Measurements from ENCODE around the gene NRG3. TPM values are rescaled to one million over a fixed set of nuclear protein-coding genes. Genes with fewer than 3 reads are reported as not detected.

The NRG3 gene
- total RNA-seq, 1 experiment from 2014 or later = 0.08 TPM

DNA sequence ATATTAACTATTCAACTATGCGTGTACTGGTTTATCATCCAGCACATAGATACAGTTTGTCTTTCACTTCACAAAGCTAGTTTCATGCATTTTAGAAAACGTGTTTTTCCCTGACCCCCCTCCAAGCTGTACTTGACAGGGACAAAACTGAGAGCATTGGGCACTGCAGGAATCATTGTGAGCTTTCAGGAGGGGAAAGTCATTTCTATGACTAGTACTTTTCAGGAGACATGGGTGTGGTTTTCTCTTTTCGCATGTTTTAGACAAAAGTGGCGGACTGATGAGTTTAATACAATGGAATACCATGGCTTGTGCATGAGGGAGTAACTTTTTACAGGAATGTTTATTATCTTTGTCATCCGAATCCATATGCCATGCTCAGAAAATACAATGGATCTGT is 42.7 kb downstream of the NRG3 start:
- POLR2A ChIA-PET = no interaction called here

DNA sequence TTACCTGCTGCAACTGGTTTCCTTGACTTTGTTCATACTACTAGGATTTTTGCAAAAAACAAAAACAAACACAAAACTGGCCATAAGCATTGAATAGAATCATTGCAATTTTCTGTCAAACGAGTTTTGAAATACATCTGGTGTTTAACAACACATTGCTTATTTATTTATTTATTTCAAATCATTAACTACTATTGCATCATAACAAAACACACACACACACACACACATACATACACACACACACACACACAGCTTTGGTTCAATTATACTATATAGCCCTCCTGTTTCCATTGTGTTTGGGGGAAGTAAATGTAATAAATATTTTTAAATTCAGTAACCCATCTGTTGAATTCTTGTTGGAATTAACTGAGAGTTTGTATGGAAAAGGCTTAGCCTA is 43.8 kb downstream of the NRG3 start:
- POLR2A ChIA-PET = no interaction called here
- CTCF ChIA-PET = no interaction called here
- in situ Hi-C loops (cut with HindIII; ENCODE audit: low pct_unique_long_range_greater_than_20kb, low sequenced_read_pairs) (no loop called here), intact Hi-C loops (cut with micrococcal nuclease; ENCODE audit: unreplicated experiment) (no loop called here)
- no peaks in the 10 kb centered on the region for H3K27me3 ChIP-seq (ENCODE audit: control insufficient read depth, insufficient read depth, low read length)
- H3K36me3 ChIP-seq (ENCODE audit: control insufficient read depth, insufficient read depth, low read length) = no peaks in the 10 kb centered on the region
- no peak for DNase-seq (ENCODE audit: low read depth, low spot score)
- H3K9me3 ChIP-seq (ENCODE audit: control insufficient read depth, insufficient read depth, low read depth, low read length) = no peaks in the 10 kb centered on the region
- TF ChIP-seq SIN3A (IDR thresholded peaks at IDR 0.05; ENCODE audit: borderline replicate concordance, insufficient read depth, low read depth, low read length) = no peak
- TF ChIP-seq, protein P1, sequence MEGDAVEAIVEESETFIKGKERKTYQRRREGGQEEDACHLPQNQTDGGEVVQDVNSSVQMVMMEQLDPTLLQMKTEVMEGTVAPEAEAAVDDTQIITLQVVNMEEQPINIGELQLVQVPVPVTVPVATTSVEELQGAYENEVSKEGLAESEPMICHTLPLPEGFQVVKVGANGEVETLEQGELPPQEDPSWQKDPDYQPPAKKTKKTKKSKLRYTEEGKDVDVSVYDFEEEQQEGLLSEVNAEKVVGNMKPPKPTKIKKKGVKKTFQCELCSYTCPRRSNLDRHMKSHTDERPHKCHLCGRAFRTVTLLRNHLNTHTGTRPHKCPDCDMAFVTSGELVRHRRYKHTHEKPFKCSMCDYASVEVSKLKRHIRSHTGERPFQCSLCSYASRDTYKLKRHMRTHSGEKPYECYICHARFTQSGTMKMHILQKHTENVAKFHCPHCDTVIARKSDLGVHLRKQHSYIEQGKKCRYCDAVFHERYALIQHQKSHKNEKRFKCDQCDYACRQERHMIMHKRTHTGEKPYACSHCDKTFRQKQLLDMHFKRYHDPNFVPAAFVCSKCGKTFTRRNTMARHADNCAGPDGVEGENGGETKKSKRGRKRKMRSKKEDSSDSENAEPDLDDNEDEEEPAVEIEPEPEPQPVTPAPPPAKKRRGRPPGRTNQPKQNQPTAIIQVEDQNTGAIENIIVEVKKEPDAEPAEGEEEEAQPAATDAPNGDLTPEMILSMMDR (IDR thresholded peaks at IDR 0.05) = no peak
- no peak overlapping the region for H3K4me3 ChIP-seq (ENCODE audit: low read depth in 2 of 2, low read length in 2 of 2)
- H3K4me1 ChIP-seq (ENCODE audit: control insufficient read depth, insufficient read depth, low read length) = no peaks in the 10 kb centered on the region
- H3K27ac ChIP-seq (ENCODE audit: low read length) = no peak overlapping the region
- no TSS peak for BruUV-seq (replicated peaks)
- no peak for ATAC-seq

More for the DNA sequence above, 42.7 kb downstream of the NRG3 start:
- Histone ChIP-seq H3K27ac (ENCODE audit: low read length) (no peak overlapping the region), H3K36me3 (ENCODE audit: control insufficient read depth, insufficient read depth, low read length) (no peaks in the 10 kb centered on the region), H3K9me3 (ENCODE audit: control insufficient read depth, insufficient read depth, low read depth, low read length) (no peaks in the 10 kb centered on the region), H3K27me3 (ENCODE audit: control insufficient read depth, insufficient read depth, low read length) (no peaks in the 10 kb centered on the region), H3K4me3 (ENCODE audit: low read depth in 2 of 2, low read length in 2 of 2) (no peak overlapping the region), H3K4me1 (ENCODE audit: control insufficient read depth, insufficient read depth, low read length) (no peaks in the 10 kb centered on the region)
- TF ChIP-seq, protein P2, sequence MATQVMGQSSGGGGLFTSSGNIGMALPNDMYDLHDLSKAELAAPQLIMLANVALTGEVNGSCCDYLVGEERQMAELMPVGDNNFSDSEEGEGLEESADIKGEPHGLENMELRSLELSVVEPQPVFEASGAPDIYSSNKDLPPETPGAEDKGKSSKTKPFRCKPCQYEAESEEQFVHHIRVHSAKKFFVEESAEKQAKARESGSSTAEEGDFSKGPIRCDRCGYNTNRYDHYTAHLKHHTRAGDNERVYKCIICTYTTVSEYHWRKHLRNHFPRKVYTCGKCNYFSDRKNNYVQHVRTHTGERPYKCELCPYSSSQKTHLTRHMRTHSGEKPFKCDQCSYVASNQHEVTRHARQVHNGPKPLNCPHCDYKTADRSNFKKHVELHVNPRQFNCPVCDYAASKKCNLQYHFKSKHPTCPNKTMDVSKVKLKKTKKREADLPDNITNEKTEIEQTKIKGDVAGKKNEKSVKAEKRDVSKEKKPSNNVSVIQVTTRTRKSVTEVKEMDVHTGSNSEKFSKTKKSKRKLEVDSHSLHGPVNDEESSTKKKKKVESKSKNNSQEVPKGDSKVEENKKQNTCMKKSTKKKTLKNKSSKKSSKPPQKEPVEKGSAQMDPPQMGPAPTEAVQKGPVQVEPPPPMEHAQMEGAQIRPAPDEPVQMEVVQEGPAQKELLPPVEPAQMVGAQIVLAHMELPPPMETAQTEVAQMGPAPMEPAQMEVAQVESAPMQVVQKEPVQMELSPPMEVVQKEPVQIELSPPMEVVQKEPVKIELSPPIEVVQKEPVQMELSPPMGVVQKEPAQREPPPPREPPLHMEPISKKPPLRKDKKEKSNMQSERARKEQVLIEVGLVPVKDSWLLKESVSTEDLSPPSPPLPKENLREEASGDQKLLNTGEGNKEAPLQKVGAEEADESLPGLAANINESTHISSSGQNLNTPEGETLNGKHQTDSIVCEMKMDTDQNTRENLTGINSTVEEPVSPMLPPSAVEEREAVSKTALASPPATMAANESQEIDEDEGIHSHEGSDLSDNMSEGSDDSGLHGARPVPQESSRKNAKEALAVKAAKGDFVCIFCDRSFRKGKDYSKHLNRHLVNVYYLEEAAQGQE (IDR thresholded peaks at IDR 0.05; ENCODE audit: insufficient read depth in 1 of 2, low read depth in 2 of 2, low read length in 1 of 2) = no peak
- TF ChIP-seq TCF7L2 (IDR thresholded peaks at IDR 0.05; ENCODE audit: low read depth, low read length) (no peak), POLR2AphosphoS5 (IDR thresholded peaks at IDR 0.05; ENCODE audit: low read depth, low read length) (no peak), SIN3A (IDR thresholded peaks at IDR 0.05; ENCODE audit: borderline replicate concordance, insufficient read depth, low read depth, low read length) (no peak)
- TF ChIP-seq, protein P1 (IDR thresholded peaks at IDR 0.05) = no peak
- intact Hi-C loops (cut with micrococcal nuclease; ENCODE audit: unreplicated experiment) = no loop called here
- CTCF ChIA-PET = no interaction called here
- in situ Hi-C loops (cut with HindIII; ENCODE audit: low pct_unique_long_range_greater_than_20kb, low sequenced_read_pairs) = no loop called here
- DNase-seq (ENCODE audit: low read depth, low spot score) (no peak), ATAC-seq (no peak)
- BruUV-seq (replicated peaks) = no TSS peak

Data from Panc1 (cell line).